HCT116 (cell line): Measurements from ENCODE around the gene TMEM63A.
"Not testable (repeated sequence)": the region's sequence is repeated elsewhere in the genome, so short reads cannot be mapped to it uniquely, and the experiment has no call there.

Experiments used
- CBX3 ChIP-seq: IDR thresholded peaks from 2 replicates; pipeline ENCODE4 v1.6.1; 2012; ENCODE audit warnings: low read depth
- EGR1 ChIP-seq: IDR thresholded peaks from 2 replicates; pipeline ENCODE4 v1.6.1; 2012; ENCODE audit warnings: low read depth
- EZH2 ChIP-seq: fragments of 200-600 bp; sonication (generic); IDR thresholded peaks from 2 replicates; pipeline ENCODE4 v1.6.1; 2017; ENCODE audit warnings: antibody characterized with exemption, mixed run types
- POLR2A ChIP-seq: IDR thresholded peaks from 2 replicates; pipeline ENCODE4 v1.7.0; 2011; ENCODE audit warnings: borderline replicate concordance; ENCODE audit not compliant: insufficient read depth, insufficient read length; ENCODE audit errors: extremely low read depth
- RAD21 ChIP-seq: IDR thresholded peaks from 2 replicates; pipeline ENCODE4 v1.6.1; 2012; ENCODE audit warnings: low read depth, mild to moderate bottlenecking
- YY1 ChIP-seq: IDR thresholded peaks from 2 replicates; pipeline ENCODE4 v1.6.1; 2011; ENCODE audit warnings: low read length, low read depth, moderate library complexity, mild to moderate bottlenecking; ENCODE audit not compliant: insufficient replicate concordance; ENCODE audit errors: extremely low read depth
- TF ChIP-seq, protein P1 (sequence below): IDR thresholded peaks from 2 replicates; pipeline ENCODE4 v1.6.1; 2012
- TF ChIP-seq, protein P2 (sequence below), 3 experiments: fragments of 200-600 bp in 1 of 3; sonication (generic) in 1 of 3; IDR thresholded peaks in 2 of 3; conservative IDR thresholded peaks in 1 of 3; 2 replicates each; pipeline ENCODE4 v1.5.1; 2012 to 2017; ENCODE audit warnings: low read depth in 2 of 3, low read length in 2 of 3, antibody characterized with exemption in 1 of 3, borderline replicate concordance in 1 of 3, control low read depth in 1 of 3, mild to moderate bottlenecking in 1 of 3, mixed read lengths in 1 of 3, mixed run types in 1 of 3, moderate library complexity in 1 of 3; ENCODE audit not compliant: insufficient read depth in 1 of 3

DNA sequence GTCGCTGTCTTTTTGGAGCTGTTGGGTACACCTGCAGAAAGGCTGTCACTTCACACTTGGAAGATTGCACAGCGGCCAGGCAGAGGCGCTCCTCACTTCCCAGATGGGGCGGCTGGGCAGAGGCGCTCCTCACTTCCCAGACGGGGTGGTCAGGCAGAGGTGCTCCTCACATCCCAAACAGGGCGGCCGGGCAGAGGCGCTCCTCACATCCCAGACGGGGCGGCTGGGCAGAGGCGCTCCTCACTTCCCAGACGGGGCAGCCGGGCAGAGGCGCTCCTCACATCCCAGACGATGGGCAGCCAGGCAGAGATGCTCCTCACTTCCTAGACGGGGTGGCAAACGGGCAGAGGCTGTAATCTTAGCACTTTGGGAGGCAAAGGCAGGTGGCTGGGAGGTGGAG, 86.1 kb downstream of the TMEM63A start:
- not testable (repeated sequence) for TF ChIP-seq YY1, POLR2A, CBX3, RAD21, EZH2, EGR1
- TF ChIP-seq, protein P1, sequence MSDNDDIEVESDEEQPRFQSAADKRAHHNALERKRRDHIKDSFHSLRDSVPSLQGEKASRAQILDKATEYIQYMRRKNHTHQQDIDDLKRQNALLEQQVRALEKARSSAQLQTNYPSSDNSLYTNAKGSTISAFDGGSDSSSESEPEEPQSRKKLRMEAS = not testable (repeated sequence)
- TF ChIP-seq, protein P2, sequence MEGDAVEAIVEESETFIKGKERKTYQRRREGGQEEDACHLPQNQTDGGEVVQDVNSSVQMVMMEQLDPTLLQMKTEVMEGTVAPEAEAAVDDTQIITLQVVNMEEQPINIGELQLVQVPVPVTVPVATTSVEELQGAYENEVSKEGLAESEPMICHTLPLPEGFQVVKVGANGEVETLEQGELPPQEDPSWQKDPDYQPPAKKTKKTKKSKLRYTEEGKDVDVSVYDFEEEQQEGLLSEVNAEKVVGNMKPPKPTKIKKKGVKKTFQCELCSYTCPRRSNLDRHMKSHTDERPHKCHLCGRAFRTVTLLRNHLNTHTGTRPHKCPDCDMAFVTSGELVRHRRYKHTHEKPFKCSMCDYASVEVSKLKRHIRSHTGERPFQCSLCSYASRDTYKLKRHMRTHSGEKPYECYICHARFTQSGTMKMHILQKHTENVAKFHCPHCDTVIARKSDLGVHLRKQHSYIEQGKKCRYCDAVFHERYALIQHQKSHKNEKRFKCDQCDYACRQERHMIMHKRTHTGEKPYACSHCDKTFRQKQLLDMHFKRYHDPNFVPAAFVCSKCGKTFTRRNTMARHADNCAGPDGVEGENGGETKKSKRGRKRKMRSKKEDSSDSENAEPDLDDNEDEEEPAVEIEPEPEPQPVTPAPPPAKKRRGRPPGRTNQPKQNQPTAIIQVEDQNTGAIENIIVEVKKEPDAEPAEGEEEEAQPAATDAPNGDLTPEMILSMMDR (IDR thresholded peaks at IDR 0.05 in 2 of 3, conservative IDR thresholded peaks at IDR 0.05 in 1 of 3; ENCODE audit: borderline replicate concordance in 1 of 3, insufficient read depth in 1 of 3, low read depth in 2 of 3, low read length in 2 of 3) = not testable (repeated sequence)
